Ureter (tissue), 1 donor: ENCODE data around the gene ITGA5. TPM values are rescaled to one million over a fixed set of nuclear protein-coding genes. Genes with fewer than 3 reads are reported as not detected.

Experiments used
- DNase-seq: peaks from one replicate; pipeline ENCODE4 v3.0.0-alpha.2; 2020; ENCODE audit warnings: low spot score
- total RNA-seq: library from RNA; stranded (reverse); gene quantifications from one replicate; pipeline ENCODE4 v1.2.4, GENCODE V29; 2023
- donor health status: DM: yes; HTN: yes; CAD: no.

The ITGA5 gene
- total RNA-seq = 117 TPM

DNA sequence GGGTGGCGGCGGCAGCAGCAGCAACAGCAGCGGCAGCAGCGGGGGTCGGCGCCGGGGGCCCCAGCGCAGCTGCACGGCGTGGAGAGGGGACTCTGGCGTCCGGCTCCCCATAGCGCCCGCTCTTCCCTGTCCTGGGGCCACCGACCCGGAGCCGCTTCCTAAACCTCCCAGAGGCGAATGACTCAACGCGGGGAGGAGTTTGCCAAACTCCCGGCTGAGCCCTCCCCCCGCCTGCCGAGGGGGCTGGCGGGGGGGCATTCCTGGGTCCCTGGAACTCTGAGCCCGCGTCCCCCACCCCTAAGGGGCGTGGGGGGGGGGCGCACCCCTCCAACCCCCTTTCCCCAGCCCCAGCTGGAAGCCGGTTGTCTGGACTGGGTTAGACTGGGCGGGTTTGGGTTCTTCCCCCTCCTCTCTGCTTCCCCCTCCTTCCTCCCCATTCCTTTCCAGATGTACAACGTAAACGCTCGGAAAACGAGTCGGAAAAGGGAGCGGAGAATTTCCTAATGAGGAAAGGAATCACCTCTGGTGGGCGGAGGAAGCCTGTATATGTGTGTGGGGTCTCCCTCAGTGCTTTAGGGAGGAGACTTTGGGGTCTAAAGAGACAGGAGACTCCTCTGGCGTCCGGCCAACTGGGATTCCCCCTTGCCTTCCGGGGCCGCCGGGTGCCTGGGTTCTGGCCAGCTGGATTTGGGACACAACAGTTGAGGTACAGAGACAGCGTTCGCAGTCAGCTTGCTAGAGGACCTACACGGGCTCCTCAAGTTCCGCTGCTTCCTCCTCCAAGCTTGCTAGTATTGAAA, at the start of gene ITGA5:
TSS of gene ITGA5 (minus strand) at position 179 of the 800 bp plus-strand sequence. CDS start at position 111, 68 bp downstream.
- DNase-seq = peak; percentile 82

DNA sequence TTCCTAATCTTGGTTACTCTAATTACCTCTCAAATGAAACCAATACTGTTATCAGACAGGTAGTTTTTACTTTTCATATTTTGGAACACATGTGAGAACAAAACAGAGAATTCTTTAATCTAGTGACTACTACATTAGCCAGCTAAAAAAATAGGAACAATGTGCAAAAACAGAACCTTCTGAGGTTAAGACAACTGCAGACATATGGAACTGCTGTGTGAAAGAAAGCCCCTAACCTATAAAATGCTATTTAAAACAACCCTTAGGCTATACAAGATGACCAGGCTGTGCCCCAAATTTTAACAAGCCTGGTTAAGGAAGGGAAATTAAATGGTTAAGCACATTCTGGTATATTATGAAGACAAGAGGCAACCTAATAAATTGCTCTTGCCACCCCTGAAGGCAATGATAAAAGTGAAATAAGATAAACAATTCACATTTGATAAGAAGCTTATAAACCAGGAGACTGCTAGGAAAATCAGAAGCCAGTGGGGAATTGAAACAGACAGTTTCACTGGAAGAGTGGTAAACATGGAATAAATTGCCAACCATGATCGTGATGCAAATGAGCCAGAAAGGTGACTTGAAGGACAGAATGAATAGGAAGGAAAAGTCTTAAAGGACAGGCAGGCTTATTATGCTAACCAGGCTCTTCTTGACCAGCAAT, 46.9 kb upstream of the ITGA5 start:
- DNase-seq = no peak

DNA sequence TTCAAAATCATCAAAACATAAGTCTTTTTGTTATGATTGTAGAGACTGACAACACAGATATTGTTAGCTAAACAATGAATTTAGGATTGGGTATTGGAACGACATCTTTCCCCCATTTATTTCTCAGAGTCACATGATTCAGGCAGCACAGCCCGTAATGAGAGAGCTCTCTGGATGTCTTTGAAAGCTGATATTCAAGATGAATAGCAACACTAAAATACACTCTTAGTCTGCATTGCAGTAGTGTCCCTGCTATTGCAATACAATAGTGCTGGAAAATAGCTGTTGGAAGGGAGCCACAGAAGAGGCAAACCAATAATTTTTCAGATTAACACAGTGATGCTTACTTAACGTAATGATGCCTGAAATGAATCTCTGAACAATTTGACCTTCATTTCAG, 44.4 kb upstream of the ITGA5 start:
- DNase-seq = no peak

DNA sequence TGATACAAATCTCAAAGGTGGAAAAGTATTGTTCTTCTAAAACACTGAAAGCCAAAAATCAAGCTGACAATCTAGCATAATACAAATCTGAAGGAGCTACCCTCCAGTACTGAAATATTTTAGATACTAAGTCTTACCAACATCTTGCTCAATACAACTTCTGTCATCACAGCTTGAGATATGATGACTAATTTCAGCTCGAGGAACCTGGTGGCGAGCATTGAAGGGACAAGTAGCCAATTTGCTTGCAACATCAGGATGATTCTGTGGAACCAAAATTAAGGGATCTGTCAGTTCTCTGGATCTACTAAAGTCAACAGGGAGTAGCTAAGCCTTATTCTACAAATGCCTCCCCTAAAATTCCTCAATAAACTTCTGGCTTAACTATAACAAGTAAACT, 44.0 kb upstream of the ITGA5 start:
- no peak for DNase-seq

DNA sequence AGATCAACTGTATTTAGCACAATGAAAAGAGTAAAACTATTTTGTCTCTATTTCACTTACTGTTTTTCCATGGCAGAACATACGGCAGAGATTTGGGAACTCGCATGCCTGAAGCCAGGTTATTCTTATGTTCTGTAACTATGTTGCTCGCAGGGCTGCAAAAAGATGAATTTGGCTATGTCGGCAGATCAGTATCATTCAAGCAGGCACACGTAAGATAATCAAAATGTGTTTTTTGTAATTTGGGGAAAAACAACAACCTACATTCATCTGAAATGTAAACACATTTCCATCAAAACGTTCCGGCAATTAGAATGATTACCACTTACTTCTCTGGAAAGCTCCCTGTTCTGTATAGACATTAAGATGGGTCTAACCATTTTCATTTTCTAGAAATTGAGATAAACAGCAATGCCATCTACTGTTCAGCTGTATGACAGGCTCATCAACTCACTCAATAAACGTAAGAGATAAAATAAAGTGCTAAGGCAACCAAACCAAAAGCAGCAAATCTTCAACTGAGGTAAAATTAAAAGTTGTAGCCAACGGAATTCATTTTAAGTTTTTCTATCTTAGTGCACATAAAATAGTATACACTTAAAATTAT, 41.4 kb upstream of the ITGA5 start:
- no peak for DNase-seq

DNA sequence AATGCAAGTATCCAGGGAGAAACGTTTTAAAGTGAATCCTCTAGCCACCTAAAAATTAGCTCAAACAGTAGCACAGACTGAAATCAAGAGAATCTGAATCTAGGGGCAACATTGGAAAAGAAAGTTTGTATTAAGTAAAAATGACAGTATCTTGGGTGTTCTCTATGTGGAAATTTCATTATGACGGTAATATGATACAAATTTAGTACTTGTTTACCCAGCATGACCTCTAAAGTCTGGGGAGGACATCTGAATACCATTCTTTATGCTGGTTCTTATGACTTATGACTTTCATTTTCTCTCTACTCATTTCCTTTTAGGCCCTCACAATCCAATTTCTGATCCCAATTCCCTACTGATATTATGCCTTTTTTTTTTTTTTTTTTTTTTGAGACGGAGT, 40.3 kb upstream of the ITGA5 start:
- DNase-seq = no peak

DNA sequence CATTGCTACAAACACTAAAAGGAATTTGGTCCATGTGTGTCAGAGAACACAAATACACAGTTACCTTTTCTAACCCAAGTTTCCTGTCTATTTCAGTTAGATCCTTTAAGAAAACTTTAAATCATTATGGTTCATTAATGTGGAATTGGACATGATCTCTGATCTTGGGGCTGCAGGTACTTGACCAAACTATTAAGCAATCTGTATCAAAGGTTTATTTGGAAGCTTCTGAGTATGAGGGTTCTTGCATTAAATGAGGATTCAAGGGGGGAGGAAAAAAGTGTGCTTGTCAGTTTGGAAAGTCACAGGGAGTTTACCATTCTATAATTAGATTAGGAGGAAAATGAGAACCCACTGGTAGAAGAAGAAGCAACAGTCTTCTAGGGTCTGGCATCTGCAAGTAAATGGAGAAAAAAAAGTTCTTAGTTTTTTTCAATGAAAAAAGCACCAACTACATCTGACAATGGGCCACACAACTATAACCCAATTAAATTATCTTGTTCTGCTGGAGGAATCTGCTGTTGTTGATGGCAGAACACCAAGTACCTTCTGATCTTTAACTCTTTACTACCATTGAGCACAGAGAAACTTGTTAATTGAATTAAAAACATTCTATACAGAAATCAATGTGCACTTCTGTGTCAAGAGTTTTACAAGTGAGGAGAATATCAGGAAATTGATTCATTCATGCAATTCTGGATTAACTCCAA, 36.8 kb upstream of the ITGA5 start:
- DNase-seq = no peak

DNA sequence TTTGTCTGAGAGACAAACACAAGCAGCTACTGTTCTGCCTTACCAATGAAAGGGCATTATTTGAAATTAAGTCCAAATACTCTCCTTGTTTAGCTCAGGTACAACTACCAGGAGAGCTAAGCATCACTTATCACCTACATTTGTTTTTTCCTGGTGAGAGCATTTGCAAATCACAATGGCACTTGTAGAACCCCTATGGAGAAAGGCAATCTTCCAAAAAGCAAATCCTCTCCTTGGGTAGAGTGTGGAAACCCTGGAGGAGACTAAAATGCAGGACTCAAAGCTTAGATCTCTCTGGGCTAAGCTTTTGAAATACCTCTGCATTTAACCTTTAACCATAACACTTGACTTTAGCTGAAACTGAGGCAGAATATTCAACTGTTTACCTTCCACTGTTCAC, 33.6 kb upstream of the ITGA5 start:
- no peak for DNase-seq

DNA sequence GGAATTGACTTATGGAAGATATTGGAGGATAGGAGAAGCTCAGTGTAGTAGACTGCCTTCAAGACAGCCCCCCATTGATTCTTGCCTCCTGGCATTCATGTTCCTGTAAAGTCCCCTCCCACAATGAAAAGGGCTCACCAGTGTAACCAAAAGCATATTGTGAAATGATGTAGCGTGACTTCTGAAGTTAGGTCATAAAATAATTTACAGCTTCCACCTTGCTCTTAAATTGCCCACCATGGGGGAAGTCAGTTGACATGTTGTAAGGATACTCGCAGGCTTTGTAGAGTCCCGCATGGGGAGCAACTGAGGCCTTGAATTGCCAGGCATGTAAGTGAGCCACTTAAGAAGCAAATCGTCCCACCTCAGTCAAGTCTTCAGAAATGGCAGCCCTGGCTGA, 29.3 kb upstream of the ITGA5 start:
- DNase-seq = no peak

DNA sequence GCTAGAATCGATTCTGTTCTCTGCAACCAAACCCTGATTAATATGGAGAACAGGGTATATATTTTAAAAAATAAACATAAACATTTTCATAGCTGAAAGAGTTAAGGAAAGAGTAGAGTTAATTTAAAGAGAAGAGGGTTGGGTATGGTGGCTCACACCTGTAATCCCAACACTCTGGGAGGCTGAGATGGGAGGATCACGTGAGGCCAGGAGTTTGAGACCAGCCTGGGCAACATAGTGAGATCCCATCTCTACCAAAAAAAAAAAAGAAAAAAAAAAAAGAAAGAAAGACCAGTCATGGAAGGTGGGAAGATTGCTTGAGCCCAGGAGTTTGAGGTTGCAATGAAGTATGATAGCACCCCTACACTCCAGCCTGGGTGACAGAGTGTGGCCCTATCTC, 28.9 kb upstream of the ITGA5 start:
- DNase-seq = no peak

DNA sequence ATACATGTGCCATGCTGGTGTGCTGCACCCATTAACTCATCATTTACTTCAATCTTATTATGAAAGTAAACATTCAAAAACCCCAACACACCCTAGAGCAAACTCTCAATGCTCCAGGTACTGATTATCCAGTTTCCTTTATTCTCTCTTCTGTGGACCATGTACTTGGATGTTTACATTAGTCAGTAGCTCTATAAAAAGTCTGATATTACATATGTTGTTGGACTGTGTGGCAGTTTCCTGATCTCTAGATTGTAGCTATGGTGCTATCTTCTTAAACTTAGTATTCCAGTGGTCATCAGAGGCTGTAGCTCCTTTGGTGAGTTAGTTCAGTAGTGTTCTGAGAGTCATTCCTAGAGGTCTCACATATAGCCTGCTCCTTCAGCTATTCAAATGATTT, 25.1 kb upstream of the ITGA5 start:
- no peak for DNase-seq

DNA sequence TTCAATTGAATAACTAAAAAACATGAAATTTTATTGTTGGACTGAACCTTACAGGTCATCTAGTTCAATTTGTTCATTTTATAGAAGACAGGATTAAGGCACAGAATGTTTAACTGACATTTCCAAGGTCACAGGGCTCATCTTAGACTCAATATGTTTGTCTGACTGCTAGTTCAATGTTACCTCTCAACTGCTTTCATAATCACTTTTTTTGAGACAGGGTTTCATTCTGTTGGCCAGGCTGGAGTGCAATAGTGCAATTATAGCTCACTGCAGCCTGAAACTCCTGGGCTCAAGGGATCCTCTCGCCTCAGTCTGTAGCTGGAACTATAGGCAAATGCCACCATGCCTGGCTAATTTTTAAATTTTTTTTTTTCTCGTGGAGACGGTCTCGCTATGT, 24.4 kb upstream of the ITGA5 start:
- DNase-seq = no peak

DNA sequence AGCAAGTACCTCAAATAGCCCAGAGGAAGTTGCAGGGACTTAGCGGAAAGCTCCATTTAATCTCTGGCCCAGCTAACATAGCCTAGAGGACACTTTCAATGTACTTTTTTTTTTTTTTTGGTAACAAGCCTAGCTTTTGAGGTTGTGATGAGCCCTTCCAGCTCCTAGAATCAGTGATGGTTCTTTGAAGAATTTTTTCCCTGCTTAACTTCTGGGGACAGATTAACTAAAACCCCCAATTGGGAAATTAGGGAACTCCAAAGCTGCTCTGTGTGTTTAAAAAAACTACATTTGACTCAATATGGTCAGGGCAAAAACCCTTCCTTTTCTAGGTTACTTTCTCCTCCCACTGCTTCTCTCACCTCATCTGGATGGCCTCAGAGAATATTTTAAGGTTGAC, 23.9 kb upstream of the ITGA5 start:
- no peak for DNase-seq

DNA sequence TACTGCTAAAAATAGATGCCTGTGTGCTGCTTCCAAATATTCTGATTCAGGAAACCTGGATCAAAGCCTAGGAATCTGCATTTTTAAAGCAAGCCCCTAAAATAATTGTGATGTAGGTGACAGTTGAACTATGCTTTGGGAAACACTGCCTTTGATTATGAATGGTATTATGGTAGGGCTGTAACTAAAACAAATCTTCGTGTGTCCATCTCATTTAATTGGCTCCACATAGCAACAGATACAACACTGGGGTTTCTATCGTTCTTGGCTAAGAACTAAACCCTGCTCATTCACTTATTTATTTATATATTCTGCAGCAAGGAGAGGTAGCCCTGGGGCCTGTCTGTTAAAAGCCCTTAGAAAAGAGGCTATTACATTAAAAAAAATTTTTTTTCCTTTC, 23.0 kb upstream of the ITGA5 start:
- DNase-seq = no peak

DNA sequence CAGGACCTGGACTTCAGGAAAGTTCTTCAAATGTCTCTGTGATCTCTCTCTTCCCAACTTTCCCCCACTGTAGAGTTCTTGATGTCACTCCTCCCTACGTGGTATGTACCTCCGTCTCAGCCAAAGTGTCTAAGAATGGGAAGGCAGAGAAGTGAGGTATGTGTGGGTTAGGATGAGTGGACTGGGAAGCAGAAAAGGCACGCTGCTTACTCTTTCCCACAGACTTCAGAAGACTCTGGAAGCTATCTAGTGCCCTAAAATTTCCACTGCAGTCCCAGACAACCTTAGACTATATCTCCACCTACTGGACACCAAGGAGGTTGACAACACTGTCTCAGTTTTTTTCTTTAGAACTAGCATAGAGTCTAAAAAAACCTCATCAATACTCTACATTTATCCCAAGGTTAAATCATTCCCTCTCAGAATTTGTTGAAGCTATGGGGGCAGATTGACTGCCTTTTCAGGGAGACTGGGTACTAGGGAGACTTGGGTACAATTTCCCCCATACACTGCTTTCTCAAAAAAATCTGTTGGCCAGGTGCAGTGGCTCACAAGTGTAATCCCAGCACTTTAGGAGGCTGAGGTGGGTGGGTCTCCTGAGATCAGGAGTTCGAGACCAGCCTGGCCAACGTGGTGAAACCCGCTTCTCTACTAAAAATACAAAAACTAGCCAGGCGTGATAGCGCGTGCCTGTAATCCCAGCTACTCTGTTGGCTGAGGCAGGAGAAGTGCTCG, 20.6 kb upstream of the ITGA5 start:
- DNase-seq = no peak

DNA sequence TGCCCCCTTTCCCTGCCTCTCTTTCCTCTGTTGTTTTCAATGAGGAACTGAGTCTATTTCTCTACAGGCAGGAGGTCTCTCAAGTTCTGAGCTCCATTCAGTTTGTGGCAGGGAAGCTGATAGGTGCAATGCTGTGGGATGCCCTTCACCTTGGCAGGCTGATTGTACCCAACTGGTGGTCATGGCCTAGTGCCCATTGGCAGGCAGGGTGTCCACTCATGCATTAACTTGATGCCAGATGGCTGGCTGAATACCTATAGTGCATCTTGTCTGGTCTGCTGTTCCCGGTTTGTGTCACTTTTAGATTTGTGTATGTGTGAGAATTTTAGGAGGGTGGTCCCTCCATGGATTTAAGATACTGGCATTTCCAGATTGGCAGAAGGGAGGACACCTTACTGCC, 20.0 kb upstream of the ITGA5 start:
- no peak for DNase-seq

DNA sequence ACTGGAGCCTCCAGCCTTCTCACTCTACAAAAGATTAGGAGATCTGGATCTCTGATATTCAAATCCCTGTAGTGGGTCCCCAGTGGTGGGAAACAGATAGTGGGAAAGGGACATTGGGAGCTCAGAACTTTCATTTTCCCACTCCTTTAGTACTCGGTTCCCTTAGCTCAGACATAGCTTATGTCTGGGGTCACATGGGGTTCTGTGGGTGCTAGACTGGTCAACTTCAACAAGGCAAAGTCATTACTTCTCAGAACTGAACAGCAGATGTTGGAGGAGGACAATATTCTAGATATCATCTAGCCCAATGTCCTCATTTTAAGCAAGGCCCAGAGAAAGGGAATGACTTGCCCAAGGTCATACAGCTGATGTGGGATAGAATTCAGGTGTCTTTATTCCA, 19.5 kb upstream of the ITGA5 start:
- no peak for DNase-seq

DNA sequence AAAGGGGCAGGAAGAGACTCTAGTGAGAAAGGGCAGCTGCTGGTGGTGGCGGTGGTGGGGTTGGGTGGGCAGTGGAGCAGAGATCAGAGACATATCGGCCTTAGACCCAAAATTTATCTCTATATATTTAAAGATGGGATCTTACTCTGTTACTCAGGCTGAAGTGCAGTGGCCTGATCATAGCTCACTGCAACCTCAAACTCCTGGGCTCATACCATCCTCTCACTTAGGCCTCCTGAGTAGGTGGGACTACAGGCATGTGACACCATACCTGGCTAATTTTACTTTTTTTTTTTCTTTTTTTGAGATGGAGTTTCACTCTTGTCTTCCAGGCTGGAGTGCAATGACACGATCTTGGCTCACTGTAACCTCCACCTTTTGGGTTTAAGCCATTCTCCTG, 18.6 kb upstream of the ITGA5 start:
- no peak for DNase-seq

DNA sequence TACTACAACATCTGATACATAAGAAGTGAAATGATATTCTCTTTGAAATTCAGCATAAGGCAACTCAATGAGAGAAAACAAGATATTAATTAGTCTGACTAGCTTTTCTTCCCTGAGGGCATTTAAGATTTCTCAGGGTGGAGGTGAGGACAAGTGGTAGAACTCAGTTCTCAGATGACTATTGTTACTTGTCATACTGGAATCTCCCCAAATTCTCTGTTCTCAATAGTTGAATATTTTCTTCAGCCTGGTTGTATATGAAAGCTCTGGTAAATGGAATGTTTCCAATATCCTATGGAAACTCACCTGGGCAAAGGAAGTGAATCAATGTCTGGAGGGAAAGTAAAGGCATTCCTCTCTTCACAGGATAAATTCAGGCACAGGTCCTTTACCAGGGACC, 18.2 kb upstream of the ITGA5 start:
- DNase-seq = no peak

DNA sequence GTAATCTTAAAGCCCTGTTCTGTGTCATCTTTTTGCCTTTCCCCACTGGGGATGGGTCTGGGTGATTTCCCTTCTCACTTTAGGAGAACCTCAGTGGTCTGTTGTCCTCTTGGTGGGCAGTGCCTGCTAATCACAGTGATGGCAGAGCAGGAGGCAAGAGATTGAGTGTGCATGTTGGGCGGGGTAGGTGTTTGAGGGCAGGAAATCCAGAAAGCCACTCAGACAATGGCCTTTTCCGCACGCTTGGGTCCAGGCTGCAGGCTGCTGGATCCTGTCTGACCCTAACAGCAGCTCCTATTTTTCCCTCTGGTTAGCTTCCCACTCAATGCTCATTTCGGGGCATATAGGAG, 13.7 kb upstream of the ITGA5 start:
- no peak for DNase-seq

DNA sequence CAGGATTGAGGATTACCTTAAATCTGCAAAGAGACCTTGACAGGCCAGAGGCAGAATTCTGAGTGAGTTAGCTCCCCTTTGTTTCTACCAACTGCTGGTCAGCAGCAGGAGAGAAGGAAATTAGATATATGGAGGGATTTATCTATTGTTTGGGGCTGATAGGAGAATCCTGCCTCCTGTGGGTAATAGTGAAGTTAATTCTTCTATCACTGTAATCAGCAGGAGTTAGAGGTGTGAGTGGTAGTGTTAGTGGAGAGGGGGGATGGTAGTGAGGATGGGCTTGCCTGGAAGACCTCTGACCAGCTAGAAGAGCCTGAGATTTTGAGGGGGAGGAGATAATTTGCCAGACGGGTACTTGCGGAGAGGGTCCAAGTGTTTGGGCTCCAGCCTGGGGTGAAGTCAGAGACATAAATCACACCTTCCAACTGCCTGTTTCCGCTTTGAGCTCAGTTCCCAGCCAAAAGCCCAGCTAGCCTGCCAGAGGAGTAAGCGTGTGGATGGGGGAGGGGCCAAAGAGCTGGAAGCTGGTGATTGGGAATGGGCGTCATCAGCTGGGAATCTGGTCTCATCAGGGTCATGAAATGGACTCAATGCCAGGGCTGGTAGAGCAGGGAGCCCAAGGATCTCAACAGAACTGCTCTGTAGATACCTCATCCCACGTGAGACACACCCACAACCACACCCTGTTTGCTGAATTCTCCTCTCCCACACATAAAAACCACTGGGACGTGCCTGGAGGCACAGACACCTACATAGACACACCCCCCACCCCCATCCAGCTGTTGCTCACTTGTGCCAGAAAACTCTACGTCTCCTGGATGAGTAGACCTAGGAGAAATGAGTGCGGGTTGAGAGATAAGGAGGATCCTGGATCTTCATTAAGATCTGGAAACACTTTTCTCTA, 13.1 kb upstream of the ITGA5 start:
- peak; percentile 74 for DNase-seq
